CD4-positive, alpha-beta T cell treated with Interleukin-2 at 100 ng/mL for 4 hours (primary cell): ENCODE data around the gene ANKRD33.

Experiments
- DNase-seq: peaks from one replicate; pipeline ENCODE4 v3.0.0-alpha.2; 2020; ENCODE audit warnings: low spot score

Gene ANKRD33

GRCh38 chr12:51862947-51863346 lies 25.0 kb upstream of the ANKRD33 start:
- no peak for DNase-seq

GRCh38 chr12:51863363-51863932 lies 24.5 kb upstream of the ANKRD33 start:
- no peak for DNase-seq

- no peak for DNase-seq
Observed at GRCh38 chr12:51863933-51864832, 23.7 kb upstream of the ANKRD33 start.

- DNase-seq: no peak
Observed at GRCh38 chr12:51864833-51865670, 22.9 kb upstream of the ANKRD33 start.

GRCh38 chr12:51865757-51866270 lies 22.1 kb upstream of the ANKRD33 start:
- no peak for DNase-seq

GRCh38 chr12:51866324-51866723 lies 21.6 kb upstream of the ANKRD33 start:
- no peak for DNase-seq

GRCh38 chr12:51866762-51867161 lies 21.1 kb upstream of the ANKRD33 start:
- DNase-seq: no peak

- DNase-seq: no peak
Observed at GRCh38 chr12:51867371-51867770, 20.5 kb upstream of the ANKRD33 start.

- DNase-seq: no peak
Observed at GRCh38 chr12:51867796-51868428, 20.0 kb upstream of the ANKRD33 start.

GRCh38 chr12:51868821-51869495 lies 18.9 kb upstream of the ANKRD33 start:
- no peak for DNase-seq

GRCh38 chr12:51869496-51869865 lies 18.4 kb upstream of the ANKRD33 start:
- DNase-seq: no peak

- no peak for DNase-seq
Observed at GRCh38 chr12:51869931-51870330, 18.0 kb upstream of the ANKRD33 start.

- no peak for DNase-seq
Observed at GRCh38 chr12:51870504-51870903, 17.4 kb upstream of the ANKRD33 start.

GRCh38 chr12:51871126-51871525 lies 16.8 kb upstream of the ANKRD33 start:
- DNase-seq: no peak

- DNase-seq: no peak
Observed at GRCh38 chr12:51871918-51872688, 15.8 kb upstream of the ANKRD33 start.

- no peak for DNase-seq
Observed at GRCh38 chr12:51872689-51872981, 15.3 kb upstream of the ANKRD33 start.

GRCh38 chr12:51873251-51873994 lies 14.5 kb upstream of the ANKRD33 start:
- no peak for DNase-seq

GRCh38 chr12:51874000-51874399 lies 13.9 kb upstream of the ANKRD33 start:
- DNase-seq: no peak

GRCh38 chr12:51874486-51874885 lies 13.4 kb upstream of the ANKRD33 start:
- DNase-seq: no peak

- DNase-seq: no peak
Observed at GRCh38 chr12:51879102-51879501, 8.8 kb upstream of the ANKRD33 start.
